SK-N-SH treated with all-trans-retinoic acid at 6 μM for 48 hours (cell line): Measurements from ENCODE around the gene DCC.

Experiments
- ATAC-seq: fragments of 200-7000 bp; cut with Tn5 transposase; 3 replicates; pipeline ENCODE4 v1.9.1; 2020; ENCODE audit warnings: mild to moderate bottlenecking, moderate library complexity
- ARNTL ChIP-seq: fragments of 450-650 bp; formaldehyde crosslinking; IDR thresholded peaks from 2 replicates; pipeline ENCODE4 v1.5.0; 2020; ENCODE audit warnings: low read depth, mild to moderate bottlenecking, moderate library complexity, borderline replicate concordance
- BACH2 ChIP-seq: fragments of 250-450 bp; sonication (Bioruptor Pico); IDR thresholded peaks from 2 replicates; pipeline ENCODE4 v1.9.0; 2021; ENCODE audit warnings: mild to moderate bottlenecking, borderline replicate concordance
- CSDC2 ChIP-seq: fragments of 250-450 bp; sonication (Bioruptor Pico); IDR thresholded peaks from 2 replicates; pipeline ENCODE4 v1.5.0; 2020; ENCODE audit warnings: mild to moderate bottlenecking, moderate library complexity
- ESRRG ChIP-seq: fragments of 250-450 bp; sonication (Bioruptor Pico); IDR thresholded peaks from 2 replicates; pipeline ENCODE4 v1.6.1; 2021; ENCODE audit warnings: mild to moderate bottlenecking
- GLIS3 ChIP-seq: fragments of 250-450 bp; sonication (Bioruptor Pico); IDR thresholded peaks from 2 replicates; pipeline ENCODE4 v1.5.0; 2020; ENCODE audit warnings: mild to moderate bottlenecking, moderate library complexity
- ISL1 ChIP-seq: fragments of 250-450 bp; sonication (Bioruptor Pico); IDR thresholded peaks from 2 replicates; pipeline ENCODE4 v2.1.2; 2022; ENCODE audit warnings: mild to moderate bottlenecking, moderate library complexity
- OSR1 ChIP-seq: fragments of 250-450 bp; sonication (Bioruptor Pico); IDR thresholded peaks from 2 replicates; pipeline ENCODE4 v1.8.0; 2022; ENCODE audit warnings: moderate library complexity, mild to moderate bottlenecking, inconsistent platforms
- PATZ1 ChIP-seq: fragments of 250-450 bp; sonication (Bioruptor Pico); IDR thresholded peaks from 2 replicates; pipeline ENCODE4 v1.8.0; 2020; ENCODE audit warnings: mild to moderate bottlenecking, moderate library complexity, borderline replicate concordance
- POU6F1 ChIP-seq: fragments of 250-450 bp; sonication (Bioruptor Pico); IDR thresholded peaks from 2 replicates; pipeline ENCODE4 v1.8.0; 2021; ENCODE audit warnings: low read depth, mild to moderate bottlenecking, moderate library complexity, borderline replicate concordance
- PPARA ChIP-seq: fragments of 250-450 bp; sonication (Bioruptor Pico); IDR thresholded peaks from 2 replicates; pipeline ENCODE4 v1.5.0; 2020; ENCODE audit warnings: mild to moderate bottlenecking, borderline replicate concordance
- SNAI2 ChIP-seq: fragments of 250-450 bp; sonication (Bioruptor Pico); IDR thresholded peaks from 2 replicates; pipeline ENCODE4 v1.5.0; 2020; ENCODE audit warnings: mild to moderate bottlenecking, moderate library complexity
- TCF4 ChIP-seq: fragments of 250-450 bp; sonication (Bioruptor Pico); IDR thresholded peaks from 2 replicates; pipeline ENCODE4 v1.8.0; 2021; ENCODE audit warnings: mild to moderate bottlenecking, moderate library complexity, borderline replicate concordance
- TOX ChIP-seq: fragments of 250-450 bp; sonication (Bioruptor Pico); IDR thresholded peaks from 2 replicates; pipeline ENCODE4 v1.8.0; 2021; ENCODE audit warnings: mild to moderate bottlenecking, moderate library complexity, borderline replicate concordance
- TSHZ2 ChIP-seq: fragments of 250-450 bp; sonication (Bioruptor Pico); IDR thresholded peaks from 2 replicates; pipeline ENCODE4 v1.5.0; 2020; ENCODE audit warnings: mild to moderate bottlenecking, moderate library complexity
- ZC3H10 ChIP-seq: fragments of 250-450 bp; sonication (Bioruptor Pico); IDR thresholded peaks from 2 replicates; pipeline ENCODE4 v1.5.1; 2021; ENCODE audit warnings: mild to moderate bottlenecking, moderate library complexity
- ZFP3 ChIP-seq: fragments of 250-450 bp; sonication (Bioruptor Pico); IDR thresholded peaks from 2 replicates; pipeline ENCODE4 v1.5.0; 2020; ENCODE audit warnings: mild to moderate bottlenecking, moderate library complexity
- ZFP30 ChIP-seq: fragments of 450-650 bp; formaldehyde crosslinking; IDR thresholded peaks from 2 replicates; pipeline ENCODE4 v1.5.0; 2022; ENCODE audit warnings: mild to moderate bottlenecking, moderate library complexity
- ZNF565 ChIP-seq: fragments of 450-650 bp; formaldehyde crosslinking; conservative IDR thresholded peaks from 2 replicates; pipeline ENCODE4 v1.5.0; 2020; ENCODE audit warnings: low read depth, mild to moderate bottlenecking, moderate library complexity
- ZNF70 ChIP-seq: fragments of 450-650 bp; formaldehyde crosslinking; IDR thresholded peaks from 2 replicates; pipeline ENCODE4 v1.5.0; 2020; ENCODE audit warnings: mild to moderate bottlenecking, moderate library complexity
- ZNF8 ChIP-seq: fragments of 450-650 bp; formaldehyde crosslinking; IDR thresholded peaks from 2 replicates; pipeline ENCODE4 v1.5.0; 2020; ENCODE audit warnings: mild to moderate bottlenecking, moderate library complexity

The DCC gene

GRCh38 chr18:53360501-53361443 lies 1020.8 kb downstream of the DCC start:
- no peak for ATAC-seq
- TF ChIP-seq OSR1 (CRISPR knock-in tag): no peak
- no peak for TF ChIP-seq ZFP30 (CRISPR knock-in tag)
- no peak for TF ChIP-seq ZNF565 (CRISPR knock-in tag)
- TF ChIP-seq GLIS3 (CRISPR knock-in tag): no peak
- no peak for TF ChIP-seq SNAI2 (CRISPR knock-in tag)
- no peak for TF ChIP-seq CSDC2 (CRISPR knock-in tag)
- no peak for TF ChIP-seq PPARA (CRISPR knock-in tag)
- no peak for TF ChIP-seq ZNF8 (CRISPR knock-in tag)
- TF ChIP-seq TOX (CRISPR knock-in tag): no peak
- no peak for TF ChIP-seq PATZ1
- TF ChIP-seq ZFP3 (CRISPR knock-in tag): no peak
- TF ChIP-seq BACH2 (CRISPR knock-in tag): no peak
- no peak for TF ChIP-seq ZC3H10
- no peak for TF ChIP-seq ESRRG (CRISPR knock-in tag)
- TF ChIP-seq ARNTL: no peak
- TF ChIP-seq ISL1 (CRISPR knock-in tag): no peak
- no peak for TF ChIP-seq TSHZ2 (CRISPR knock-in tag)

GRCh38 chr18:53375621-53376020 lies 1035.6 kb downstream of the DCC start:
- TF ChIP-seq ARNTL (no peak), OSR1 (CRISPR knock-in tag) (no peak), POU6F1 (CRISPR knock-in tag) (no peak), ISL1 (CRISPR knock-in tag) (no peak), ZNF8 (CRISPR knock-in tag) (no peak), ESRRG (CRISPR knock-in tag) (no peak), TSHZ2 (CRISPR knock-in tag) (no peak), PPARA (CRISPR knock-in tag) (no peak), ZNF70 (no peak), TCF4 (CRISPR knock-in tag) (no peak)
- no peak for ATAC-seq

- ATAC-seq: no peak
Observed at GRCh38 chr18:53380063-53380639, 1040.2 kb downstream of the DCC start.

More at GRCh38 chr18:53380063-53380639, 1040.2 kb downstream of the DCC start:
- TF ChIP-seq ISL1 (CRISPR knock-in tag) (no peak), TSHZ2 (CRISPR knock-in tag) (no peak), ARNTL (no peak), ZFP30 (CRISPR knock-in tag) (no peak), GLIS3 (CRISPR knock-in tag) (no peak), ZNF70 (no peak), TCF4 (CRISPR knock-in tag) (no peak), ESRRG (CRISPR knock-in tag) (no peak), TOX (CRISPR knock-in tag) (no peak), CSDC2 (CRISPR knock-in tag) (no peak), OSR1 (CRISPR knock-in tag) (no peak), SNAI2 (CRISPR knock-in tag) (no peak), ZNF8 (CRISPR knock-in tag) (no peak)
